Cardiac atrium fibroblast (primary cell): ENCODE results near the gene FSIP2. TPM values are rescaled to one million over a fixed set of nuclear protein-coding genes. Genes with fewer than 3 reads are reported as not detected.

Source experiments
- total RNA-seq: library from RNA; depleted of rRNA; stranded (reverse); fragments of >200 nt; gene quantifications from 2 replicates; pipeline ENCODE4 v1.2.3, GENCODE V29; 2015

Gene FSIP2
- 0.36 TPM in 1 of 2 replicates, not detected in the other for total RNA-seq

GRCh38 chr2:185738679-185739472 lies at the start of gene FSIP2:
Gene FSIP2, plus strand, starts transcription at chr2:185738804. Its CDS starts 91 bp downstream, at chr2:185738895.

